T-cell (primary cell): ENCODE results near the gene NAP1L1. TPM values are rescaled to one million over a fixed set of nuclear protein-coding genes. Genes with fewer than 3 reads are reported as not detected.

Experiments
- total RNA-seq, 35 experiments: library from RNA in 6 of 35; stranded (reverse) in 6 of 35; fragments of 120-200 nt in 1 of 35; gene quantifications; one replicate each; pipeline versions ENCODE4 v1.2.1 to v1.2.4 and lab custom pipeline; 2013 to 2026

The NAP1L1 gene
- total RNA-seq, 5 donors from 2014 or later (not counting 1 experiment from before 2014, with no cell fraction given) = 523 to 643 (median 591) TPM

Other genes starting within 250 kb of the NAP1L1 start
- 10 to 100 TPM in 1 of 5 donors, 1 to 10 TPM in 4; 5.4 to 11.7 (median 7.1) TPM for gene PHLDA1, start 52.9 kb downstream of the NAP1L1 start, total RNA-seq